Heart right ventricle (tissue), 16 donors: ENCODE results near the gene FCN3. TPM values are rescaled to one million over a fixed set of nuclear protein-coding genes. Genes with fewer than 3 reads are reported as not detected.

Experiments used
- ATAC-seq, 8 donors: fragments of 200-7000 bp; cut with Tn5 transposase; one replicate each; pipeline ENCODE4 v1.9.1; 2020; ENCODE audit warnings: mild to moderate bottlenecking in 8 of 8, moderate library complexity in 8 of 8, moderate number of reproducible peaks in 1 of 8
- DNase-seq, 2 donors: peaks; one replicate each; pipeline ENCODE4 v3.0.0-alpha.2; 2020
- H3K27ac ChIP-seq, 10 donors: fragments of 200-600 bp; sonication (generic) in 2 of 10; one replicate each; pipeline versions ENCODE4 v1.5.0 to v1.8.0; 2020 to 2022; ENCODE audit warnings: mild to moderate bottlenecking in 3 of 10
- H3K27me3 ChIP-seq, 7 donors: fragments of 200-600 bp; one replicate each; pipeline ENCODE4 v1.8.0; 2021 to 2022; ENCODE audit warnings: mild to moderate bottlenecking in 2 of 7
- H3K36me3 ChIP-seq, 9 donors: fragments of 200-600 bp; sonication (generic) in 1 of 9; one replicate each; pipeline versions ENCODE4 v1.5.0 to v1.8.0; 2020 to 2022; ENCODE audit warnings: mild to moderate bottlenecking in 2 of 9
- H3K4me1 ChIP-seq, 9 donors: fragments of 200-600 bp; sonication (generic) in 1 of 9; one replicate each; pipeline versions ENCODE4 v1.5.0 to v1.8.0; 2020 to 2022; ENCODE audit warnings: mild to moderate bottlenecking in 4 of 9
- H3K4me3 ChIP-seq, 10 donors: fragments of 200-600 bp; sonication (generic) in 2 of 10; one replicate each; pipeline versions ENCODE4 v1.5.0 to v1.8.0; 2020 to 2022; ENCODE audit warnings: mild to moderate bottlenecking in 7 of 10, moderate library complexity in 2 of 10
- H3K9me3 ChIP-seq, 11 donors: fragments of 200-600 bp in 10 of 11; sonication (generic) in 2 of 11; one replicate each; pipeline versions ENCODE4 v1.5.0 to v1.8.0; 2013 to 2022; ENCODE audit warnings: mild to moderate bottlenecking in 2 of 11, control low read depth in 1 of 11, moderate library complexity in 1 of 11
- CTCF ChIP-seq, 9 donors: fragments of 200-600 bp; sonication (generic) in 2 of 9; IDR thresholded peaks; one replicate each; pipeline versions ENCODE4 v1.5.0 to v1.8.0; 2021 to 2022; ENCODE audit warnings: antibody characterized with exemption in 9 of 9, mild to moderate bottlenecking in 5 of 9, moderate library complexity in 1 of 9
- WGBS, 2 donors: extraction: QIAGEN DNeasy Blood & Tissue Kit; methylation state at CpG; one replicate each; pipeline ENCODE4 v1.1.7; 2013; ENCODE audit warnings: inconsistent platforms in 1 of 2; 5-methylcytosine and 5-hydroxymethylcytosine counted together
- intact Hi-C, 10 donors: fragments of 100-400 bp; cut with DNase I; formaldehyde crosslinking; loops; one replicate each; pipeline versions ENCODE4 v1.11.1 to v1.14.2; 2022
- polyA plus RNA-seq, 2 donors: library from polyadenylated mRNA; stranded (reverse); fragments of 200-250 nt; gene quantifications; one replicate each; pipeline ENCODE4 v1.2.3, GENCODE V29; 2013
- total RNA-seq, 10 donors: library from RNA; stranded (reverse); fragmentation: NEBNext Ultra II Directional in 3 of 10; extraction: Animal tissue kit (Norgen Biotek cat#: 25700) in 3 of 10; gene quantifications; one replicate each; pipeline versions ENCODE4 v1.2.1 to v1.2.4, GENCODE V29; 2021 to 2023
- donor health status: Arrhythmogenic right ventricular cardiomyopathy.
- donor health status: ischemic (EF 13 %, LVEDD 7.1; RV severe dilation, severe dysfunction).
- donor health status: healthy with polysubstance abuse.
- donor health status: DM: no; HTN: yes; CAD: no.
- donor health status: DM: no; HTN: no; CAD: no.
- donor health status: ischemic (EF 25% LVEDD 6.9; RV normal size, moderate dysfunction).
- donor health status: ischemic (EF 25% LVEDD 5.7; RV mildly dilated, moderate dysfunction).
- donor health status: healthy.
- donor health status: DM: yes; HTN: yes; CAD: no.
- donor health status: Ischemic cardiomyopathy.
- donor health status: ischemic (EF 35%, LVEDD 5.7; RV mildly dilated, moderate dysfunction).
- donor health status: nonischemic (EF 11% LVEDD 7.7; RV severe dilation, severe dysfunction).
- donor health status: DM: yes; HTN: yes; CAD: no.
- donor health status: PGD.
- donor health status: ischemic (EF 29% LVEDD 5.4; RV normal size, mild dysfunction).
- donor health status: nonischemic (EF 23%, LVEDD 6.1; RV moderate dilation, normal function).

FCN3 gene
- total and polyA plus RNA-seq, 12 donors: 1.6 to 210 (median 10.9) TPM

- ATAC-seq (peak; percentile 67 to 86 (median 82)), DNase-seq (peak; percentile 89 to 90)
- intact Hi-C loops: loop anchor here in 4 of 10 donors (1.0 to 5.0 kb wide), 4 partner anchors 22 to 62 kb away; partner anchors contain the start of gene TMEM222 (in 2 of the 4)
- WGBS, 2 donors: 0 to 1% methylated on average over 59 to 67 of the region's 67 CpGs
- Histone ChIP-seq H3K9me3 (no peaks in the 10 kb centered on the region), H3K27ac (peak within 1 kb of the TSS; percentile 97 to 100 (median 98)), H3K27me3 (no peaks in the 10 kb centered on the region), H3K36me3 (peaks cover 5 to 34% (median 26%) of the 10 kb centered on the region in 9 donors), H3K4me3 (peak within 1 kb of the TSS; percentile 45 to 90 (median 77)), H3K4me1 (peaks cover 25 to 60% (median 41%) of the 10 kb centered on the region in 9 donors)
- peak; percentile 6 to 56 (median 37) for TF ChIP-seq CTCF (IDR thresholded peaks at IDR 0.05)
These were observed 8.0 kb downstream of the FCN3 start, which contains the start of gene MAP3K6 for GRCh38 chr1:27366411-27367159. TSS of gene MAP3K6 (minus strand) at chr1:27366961. CDS start at chr1:27366597, 364 bp downstream.

GRCh38 chr1:27366113-27366410, 8.6 kb downstream of the FCN3 start:
- 0 to 1% methylated on average over 30 of the region's 30 CpGs for WGBS, 2 donors
- no peak for TF ChIP-seq CTCF (IDR thresholded peaks at IDR 0.05)
- DNase-seq (peak; percentile 92 to 94), ATAC-seq (peak; percentile 66 to 83 (median 78))
- no peaks in the 10 kb centered on the region for H3K9me3 ChIP-seq
- no peaks in the 10 kb centered on the region for H3K27me3 ChIP-seq
- intact Hi-C loops: loop anchor here in 4 of 10 donors (1.0 to 5.0 kb wide), 4 partner anchors 23 to 63 kb away; partner anchors contain the start of gene TMEM222 (in 2 of the 4)
- H3K27ac ChIP-seq: peak overlapping the region; percentile 97 to 100 (median 98)
- H3K4me3 ChIP-seq: peak overlapping the region; percentile 45 to 90 (median 77)
- H3K4me1 ChIP-seq: peaks cover 25 to 61% (median 41%) of the 10 kb centered on the region in 9 donors
- H3K36me3 ChIP-seq: peaks cover 6 to 39% (median 31%) of the 10 kb centered on the region in 9 donors

DNA sequence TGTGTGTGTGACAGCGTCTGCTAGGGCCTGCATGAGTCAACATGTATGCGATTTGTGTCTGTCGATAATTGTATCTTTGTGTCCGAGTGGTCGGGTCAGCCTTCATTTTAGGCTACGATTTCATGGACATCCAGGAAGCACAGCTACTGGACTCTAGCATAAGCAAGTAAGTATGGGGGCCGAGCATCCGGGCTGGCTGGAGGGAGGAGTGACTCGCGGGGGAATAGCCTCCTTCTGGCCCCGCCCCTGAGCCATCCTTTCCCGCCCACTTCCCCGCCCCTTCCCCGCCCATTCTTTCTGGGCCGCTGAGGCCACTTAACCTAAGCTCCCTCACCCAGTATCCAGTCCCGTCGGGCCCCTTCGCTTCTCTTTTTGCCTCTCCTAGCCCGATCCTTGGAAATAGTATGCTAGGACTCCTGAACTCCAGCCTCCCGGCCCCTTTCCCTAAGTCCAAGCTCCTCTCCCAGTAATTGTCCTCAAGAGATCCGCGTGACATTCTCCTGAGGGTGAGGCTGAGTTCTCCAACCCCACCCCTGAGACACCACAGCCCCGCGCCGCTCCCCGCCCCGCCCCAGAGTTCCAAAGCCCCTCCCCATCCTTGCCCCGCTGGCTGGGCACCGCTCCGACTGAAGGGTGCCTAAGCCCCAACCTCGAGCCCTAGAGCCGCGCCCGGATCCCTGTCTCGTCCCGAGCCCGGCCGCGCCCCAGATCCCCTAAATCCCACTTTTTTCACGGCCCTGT, 9.1 kb downstream of the FCN3 start:
- peak; percentile 90 to 92 for DNase-seq
- H3K27me3 ChIP-seq: no peaks in the 10 kb centered on the region
- H3K4me3 ChIP-seq: peak overlapping the region; percentile 45 to 90 (median 77)
- H3K9me3 ChIP-seq: no peaks in the 10 kb centered on the region
- intact Hi-C loops: loop anchor here in 4 of 10 donors (1.0 to 5.0 kb wide), 4 partner anchors 23 to 63 kb away; partner anchors contain the start of gene TMEM222 (in 2 of the 4)
- ATAC-seq: peak; percentile 75 to 90 (median 83)
- TF ChIP-seq CTCF (IDR thresholded peaks at IDR 0.05): no peak
- WGBS, 2 donors: 2 to 3% methylated on average over 40 of the region's 40 CpGs
- peak overlapping the region; percentile 97 to 100 (median 98) for H3K27ac ChIP-seq
- peaks cover 6 to 44% (median 35%) of the 10 kb centered on the region in 9 donors for H3K36me3 ChIP-seq
- peaks cover 25 to 66% (median 43%) of the 10 kb centered on the region in 9 donors for H3K4me1 ChIP-seq
